22Rv1 (cell line): ENCODE measurements around the gene CAPN15.

Experiments
- H3K27ac ChIP-seq: fragments of 450-650 bp; 2 replicates; pipeline ENCODE4 v1.5.1; 2017
- ZFX ChIP-seq: fragments of 450-650 bp; IDR thresholded peaks from 2 replicates; pipeline ENCODE4 v1.6.1; 2017; ENCODE audit warnings: antibody characterized with exemption, borderline replicate concordance
- TF ChIP-seq, protein P1 (sequence below): fragments of 450-650 bp; IDR thresholded peaks from 2 replicates; pipeline ENCODE4 v1.5.1; 2017; ENCODE audit warnings: mild to moderate bottlenecking

The CAPN15 gene

DNA sequence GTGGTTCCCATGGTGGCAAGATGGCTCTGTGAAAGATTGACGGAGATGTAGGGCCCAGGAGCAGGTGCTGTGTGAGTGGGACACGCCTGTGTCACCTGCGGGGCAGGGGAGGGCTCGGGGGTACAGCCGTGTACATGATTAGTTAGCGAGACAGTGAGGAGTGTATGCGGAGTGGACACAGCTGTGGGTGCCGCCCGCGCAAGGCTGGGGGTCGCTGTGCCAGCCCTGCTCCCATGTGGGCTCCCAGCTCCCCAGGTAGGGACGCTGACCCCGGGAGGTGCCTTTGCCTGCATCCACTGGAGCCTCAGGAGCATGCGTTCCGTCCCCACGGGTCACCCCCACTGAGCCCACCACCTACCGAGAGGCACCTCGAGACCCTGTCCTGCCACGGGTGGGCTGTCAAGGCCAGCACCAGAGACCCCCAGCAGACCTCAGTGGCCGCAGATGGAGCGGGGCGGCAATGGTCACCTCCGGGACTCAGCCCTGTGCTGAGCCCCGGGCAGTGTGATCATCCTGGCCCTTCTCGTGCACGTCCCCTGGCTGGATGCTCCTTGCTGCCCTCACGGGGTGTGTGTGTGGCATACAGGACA, 7.4 kb downstream of the CAPN15 start:
- H3K27ac ChIP-seq, result no peak overlapping the region
- TF ChIP-seq ZFX, result no peak

DNA sequence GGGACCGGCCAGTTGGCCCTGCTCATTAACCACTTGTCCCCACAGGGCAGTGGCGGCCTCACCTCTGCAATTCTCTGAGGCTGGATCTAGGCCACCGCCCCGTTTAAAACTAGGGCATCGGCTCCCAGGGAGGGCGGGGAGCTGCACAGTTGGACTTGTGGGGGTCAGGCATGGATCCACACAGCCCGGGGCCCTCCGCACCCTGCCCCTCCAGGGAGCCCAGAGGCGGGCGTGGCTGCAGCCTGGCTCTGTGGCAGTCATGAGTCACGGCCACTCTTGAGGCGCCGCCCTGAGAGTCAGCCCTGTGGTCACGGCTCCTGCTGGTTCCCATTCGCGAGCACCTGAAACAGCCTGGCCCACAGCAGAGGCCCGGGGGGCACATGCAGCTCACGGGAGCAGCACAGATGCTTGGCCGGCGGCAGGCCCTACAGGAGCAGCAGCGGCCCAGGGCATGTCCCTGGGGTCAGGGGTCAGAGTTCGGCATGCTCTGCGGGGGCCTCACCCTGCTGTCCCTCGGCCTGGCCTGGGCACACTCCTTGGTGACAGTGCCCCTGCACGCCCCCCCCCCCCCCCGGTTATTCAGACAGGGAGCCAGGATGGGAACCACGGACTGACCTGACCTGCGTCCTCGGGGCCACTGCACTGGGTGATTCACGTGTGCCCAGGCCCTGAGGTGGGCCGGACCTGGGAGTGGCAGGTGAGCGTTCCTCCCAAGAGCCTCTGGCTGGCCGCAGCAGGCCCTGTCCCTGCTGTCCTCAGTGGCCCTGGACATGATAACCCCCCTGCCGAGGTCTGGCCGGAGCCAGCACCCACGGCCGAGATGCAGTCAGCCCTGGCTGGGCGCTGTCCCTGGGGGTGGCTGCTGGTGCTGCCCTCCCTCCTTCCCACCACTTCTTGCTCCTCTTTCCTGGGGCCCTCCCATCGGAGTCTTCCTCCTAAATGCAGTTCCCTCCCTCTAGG, 8.2 kb downstream of the CAPN15 start:
- H3K27ac ChIP-seq, result no peak overlapping the region
- TF ChIP-seq ZFX, result no peak
- TF ChIP-seq, protein P1, sequence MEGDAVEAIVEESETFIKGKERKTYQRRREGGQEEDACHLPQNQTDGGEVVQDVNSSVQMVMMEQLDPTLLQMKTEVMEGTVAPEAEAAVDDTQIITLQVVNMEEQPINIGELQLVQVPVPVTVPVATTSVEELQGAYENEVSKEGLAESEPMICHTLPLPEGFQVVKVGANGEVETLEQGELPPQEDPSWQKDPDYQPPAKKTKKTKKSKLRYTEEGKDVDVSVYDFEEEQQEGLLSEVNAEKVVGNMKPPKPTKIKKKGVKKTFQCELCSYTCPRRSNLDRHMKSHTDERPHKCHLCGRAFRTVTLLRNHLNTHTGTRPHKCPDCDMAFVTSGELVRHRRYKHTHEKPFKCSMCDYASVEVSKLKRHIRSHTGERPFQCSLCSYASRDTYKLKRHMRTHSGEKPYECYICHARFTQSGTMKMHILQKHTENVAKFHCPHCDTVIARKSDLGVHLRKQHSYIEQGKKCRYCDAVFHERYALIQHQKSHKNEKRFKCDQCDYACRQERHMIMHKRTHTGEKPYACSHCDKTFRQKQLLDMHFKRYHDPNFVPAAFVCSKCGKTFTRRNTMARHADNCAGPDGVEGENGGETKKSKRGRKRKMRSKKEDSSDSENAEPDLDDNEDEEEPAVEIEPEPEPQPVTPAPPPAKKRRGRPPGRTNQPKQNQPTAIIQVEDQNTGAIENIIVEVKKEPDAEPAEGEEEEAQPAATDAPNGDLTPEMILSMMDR, result no peak

DNA sequence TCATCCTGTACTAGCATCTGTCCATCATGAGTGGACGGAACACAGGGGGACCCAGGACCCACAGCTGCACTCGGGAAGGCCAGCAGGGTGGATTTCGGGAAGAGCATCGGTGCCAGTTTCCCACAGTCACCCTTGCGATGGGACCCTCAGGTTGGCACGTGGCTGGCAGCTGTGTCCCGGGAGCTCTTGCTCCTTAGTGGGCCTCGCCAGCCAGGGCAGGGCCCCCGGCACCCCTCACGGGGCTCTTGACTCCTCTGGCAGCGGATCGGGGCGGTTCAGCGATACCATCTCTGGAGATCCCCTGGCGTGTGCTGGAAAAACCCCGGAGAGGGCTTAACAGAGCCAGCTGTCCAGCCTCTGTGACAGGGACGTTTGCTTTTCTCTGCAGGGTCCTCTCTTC, 9.2 kb downstream of the CAPN15 start:
- no peak overlapping the region for H3K27ac ChIP-seq
- no peak for TF ChIP-seq ZFX
- TF ChIP-seq, protein P1, result no peak

DNA sequence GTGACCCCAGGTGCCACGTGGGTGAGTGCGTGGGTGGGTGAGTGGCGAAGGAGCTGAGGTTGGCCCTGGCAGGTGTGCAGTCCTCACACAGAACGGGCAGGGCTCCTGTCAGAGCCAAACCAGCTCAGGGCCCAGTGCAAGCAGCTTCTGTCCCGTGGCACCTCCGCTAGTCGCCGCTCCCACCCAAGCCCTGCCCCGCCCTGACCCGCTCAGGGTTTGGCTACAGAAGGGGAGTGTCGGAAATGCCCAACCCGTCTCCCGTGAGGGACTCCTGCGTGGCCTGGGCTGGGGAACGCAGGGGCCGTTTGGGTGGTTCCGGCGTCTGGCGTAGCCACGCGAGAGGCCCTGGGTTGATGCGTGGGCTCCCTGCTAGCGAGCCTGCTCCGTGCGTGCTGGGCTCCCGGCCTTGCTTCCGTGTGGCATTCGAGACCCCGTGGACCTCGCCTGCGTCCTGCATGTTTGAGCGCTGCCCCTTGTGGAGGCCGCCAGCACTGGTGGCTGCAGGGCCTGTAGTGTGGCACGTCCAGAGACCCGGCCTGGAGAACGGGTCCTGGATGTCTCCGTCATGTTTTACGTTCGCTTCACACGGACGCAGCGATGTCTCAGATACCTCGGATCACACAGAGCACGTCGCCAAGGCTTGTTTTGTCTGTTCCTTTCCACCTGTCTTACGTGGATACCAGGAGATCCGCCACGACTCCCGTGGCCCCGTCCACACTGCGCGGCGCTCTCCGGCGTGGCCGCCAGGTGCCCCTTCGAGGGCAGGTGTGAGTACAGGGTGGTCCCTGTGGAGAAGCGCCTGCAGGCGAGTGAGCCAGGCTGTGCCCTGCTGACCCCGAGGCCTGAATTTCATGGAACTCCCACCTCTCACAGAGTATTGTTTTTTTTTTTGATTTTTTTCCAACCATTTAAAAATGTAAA, 10.2 kb downstream of the CAPN15 start:
- no peak for TF ChIP-seq ZFX
- TF ChIP-seq, protein P1, result 0 out of 2 replicates have a peak, but pooled peaks have one; percentile 20
- H3K27ac ChIP-seq, result no peak overlapping the region

DNA sequence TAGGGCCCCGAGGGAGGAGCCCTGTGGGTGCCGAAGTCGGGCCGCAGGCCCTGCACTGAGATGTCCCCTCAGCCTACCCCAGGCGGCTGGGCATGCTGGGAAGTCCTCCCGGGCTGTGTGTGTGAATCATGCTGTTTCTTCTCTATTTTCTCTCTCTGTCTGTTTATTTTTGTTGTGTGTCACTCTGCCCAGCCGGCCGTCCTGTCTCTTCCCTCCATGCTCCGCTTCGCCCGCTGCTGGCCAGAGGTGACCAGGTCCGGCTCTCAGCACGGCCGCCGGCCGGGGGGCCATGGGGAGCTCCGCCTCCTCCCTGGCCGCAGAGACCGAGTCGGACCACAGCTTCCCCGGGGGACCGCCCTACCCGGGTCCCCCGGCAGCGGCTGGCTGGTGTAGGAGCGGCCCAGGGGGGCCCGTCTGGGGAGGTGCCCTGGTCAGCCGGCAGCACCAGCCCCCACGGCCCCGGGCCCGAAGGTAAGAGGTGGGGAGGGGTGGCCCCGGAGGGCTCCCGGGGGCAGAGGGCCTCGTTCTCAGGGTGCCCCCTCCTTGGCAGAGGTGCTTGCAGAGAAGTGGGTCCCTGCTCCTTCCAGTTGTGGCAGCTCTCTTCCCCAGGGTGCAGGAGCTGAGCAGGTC, 12.5 kb downstream of the CAPN15 start:
- H3K27ac ChIP-seq, result no peak overlapping the region
- TF ChIP-seq ZFX, result no peak
- TF ChIP-seq, protein P1, result no peak

DNA sequence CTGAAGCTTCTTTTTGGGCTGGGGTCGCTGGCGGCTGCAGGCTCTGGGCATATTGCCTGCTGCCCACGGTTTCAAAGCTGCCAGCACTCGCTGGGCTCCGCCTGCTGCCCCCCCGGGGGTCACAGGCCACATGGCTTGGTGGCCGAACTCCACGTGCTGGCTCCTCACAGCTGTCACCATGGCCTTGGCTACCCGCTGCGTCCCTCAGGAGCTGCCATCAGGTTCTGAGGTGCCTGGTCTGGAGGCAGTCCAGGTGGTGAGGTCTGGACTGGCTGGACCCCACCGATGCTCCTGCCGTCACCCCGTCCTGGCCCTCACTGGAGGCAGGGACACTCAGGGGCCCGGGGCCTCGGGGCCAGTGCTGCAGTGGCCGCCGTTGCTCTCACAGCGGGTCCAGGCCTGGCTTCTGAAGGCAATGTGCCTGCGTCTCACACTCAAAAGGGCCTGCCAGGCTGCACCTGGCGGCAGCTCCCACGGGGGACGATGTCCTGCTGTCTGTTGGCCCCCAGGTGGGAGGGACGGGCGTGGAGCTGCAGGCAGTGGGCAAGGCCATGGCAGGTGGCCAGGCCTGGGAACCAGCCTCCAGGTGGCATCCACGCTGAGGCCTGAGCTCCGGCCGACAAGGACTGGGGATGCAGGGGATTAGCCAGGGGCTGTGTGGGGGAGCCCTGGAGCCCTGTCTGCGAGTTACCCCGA, 13.3 kb downstream of the CAPN15 start:
- no peak overlapping the region for H3K27ac ChIP-seq
- TF ChIP-seq, protein P1, result no peak
- no peak for TF ChIP-seq ZFX
